B cell (primary cell): ENCODE measurements around the gene COL5A1. TPM values are rescaled to one million over a fixed set of nuclear protein-coding genes. Genes with fewer than 3 reads are reported as not detected.

Experiments used
- ATAC-seq: fragments of 200-7000 bp; cut with Tn5 transposase; one replicate; pipeline ENCODE4 v1.10.0; 2021; ENCODE audit warnings: low read depth, mild to moderate bottlenecking, moderate number of reproducible peaks, moderate library complexity
- CTCF ChIA-PET: fragments of 350-600 bp; sonication (Branson Sonifier 250); formaldehyde crosslinking; loops from one replicate; lab custom pipeline; 2021; ENCODE audit warnings: antibody characterized with exemption, inconsistent platforms; lab: Charles Lee
- POLR2A ChIA-PET: fragments of 350-600 bp; sonication (Branson Sonifier 250); formaldehyde crosslinking; loops from one replicate; lab custom pipeline; 2021; ENCODE audit warnings: antibody characterized with exemption; lab: Charles Lee
- DNase-seq: peaks from one replicate; pipeline ENCODE4 v3.0.0; 2013
- H2AFZ ChIP-seq: 2 replicates; pipeline ENCODE4 v1.6.1; 2012; ENCODE audit warnings: mild to moderate bottlenecking, low read depth, low read length; ENCODE audit not compliant: insufficient read depth, poor library complexity, severe bottlenecking
- H3K27ac ChIP-seq, 2 donors: 1 replicate in 1 of 2; 2 replicates in 1 of 2; pipeline ENCODE4 v1.5.1; 2012 to 2013; ENCODE audit warnings: low read length in 2 of 2, mild to moderate bottlenecking in 2 of 2, moderate library complexity in 1 of 2
- H3K27me3 ChIP-seq, 4 experiments: fragments of 200-600 bp in 1 of 4; sonication (generic) in 1 of 4; replicated peaks in 1 of 4; 1 replicate in 2 of 4; 2 replicates in 2 of 4; pipeline versions ENCODE4 v1.6.1 to v1.7.0; 2013 to 2016; ENCODE audit warnings: low read length in 3 of 4, mild to moderate bottlenecking in 2 of 4, mixed read lengths in 1 of 4, moderate library complexity in 1 of 4; ENCODE audit not compliant: insufficient read depth in 4 of 4, control insufficient read depth in 3 of 4; ENCODE audit errors: control extremely low read depth in 1 of 4
- H3K36me3 ChIP-seq, 2 experiments: replicated peaks in 1 of 2; 1 replicate in 1 of 2; 2 replicates in 1 of 2; pipeline versions ENCODE4 v1.6.1 to v1.7.1; 2013; ENCODE audit warnings: low read length in 1 of 2; ENCODE audit not compliant: insufficient read depth in 2 of 2, control insufficient read depth in 1 of 2; ENCODE audit errors: control extremely low read depth in 1 of 2, extremely low read depth in 1 of 2
- H3K4me1 ChIP-seq, 2 donors: fragments of 200-600 bp in 1 of 2; sonication (generic) in 1 of 2; 1 replicate in 1 of 2; 2 replicates in 1 of 2; pipeline versions ENCODE4 v1.5.1 to v1.6.1; 2013 to 2017; ENCODE audit warnings: low read length in 2 of 2; ENCODE audit not compliant: control insufficient read depth in 2 of 2, insufficient read depth in 2 of 2
- H3K4me2 ChIP-seq: replicated peaks from 2 replicates; pipeline ENCODE3; 2012; ENCODE audit warnings: mild to moderate bottlenecking, low read depth, low read length; ENCODE audit not compliant: poor library complexity, severe bottlenecking
- H3K4me3 ChIP-seq, 5 experiments: fragments of 200-600 bp in 1 of 5; sonication (generic) in 1 of 5; 1 replicate in 3 of 5; 2 replicates in 2 of 5; pipeline versions ENCODE4 v1.5.1 to v1.7.0; 2011 to 2016; ENCODE audit warnings: low read length in 4 of 5, mild to moderate bottlenecking in 4 of 5, low read depth in 2 of 5, control low read depth in 1 of 5, moderate library complexity in 1 of 5; ENCODE audit not compliant: insufficient read depth in 1 of 5; ENCODE audit errors: control extremely low read depth in 1 of 5, extremely low read depth in 1 of 5
- H3K79me2 ChIP-seq: fragments of 200-600 bp; sonication (generic); one replicate; pipeline ENCODE4 v1.6.0; 2016; ENCODE audit warnings: low read length; ENCODE audit not compliant: control insufficient read depth, insufficient read depth
- H3K9ac ChIP-seq: fragments of 200-600 bp; sonication (generic); 2 replicates; pipeline ENCODE4 v1.6.1; 2017; ENCODE audit warnings: mild to moderate bottlenecking, low read length, moderate library complexity
- H3K9me3 ChIP-seq, 3 donors: one replicate each; pipeline versions ENCODE4 v1.6.1 to v1.7.1; 2013; ENCODE audit warnings: low read length in 2 of 3; ENCODE audit not compliant: control insufficient read depth in 2 of 3, insufficient read depth in 1 of 3; ENCODE audit errors: control extremely low read depth in 1 of 3
- H4K20me1 ChIP-seq: 2 replicates; pipeline ENCODE4 v1.6.0; 2012; ENCODE audit warnings: mild to moderate bottlenecking, low read length; ENCODE audit not compliant: insufficient read depth, control insufficient read depth, poor library complexity, severe bottlenecking
- H3K27ac Mint-ChIP-seq: one replicate; pipeline ENCODE4 v1.8.0; 2021; ENCODE audit warnings: mixed read lengths
- H3K27me3 Mint-ChIP-seq: one replicate; pipeline ENCODE4 v1.8.0; 2021; ENCODE audit warnings: mixed read lengths
- H3K4me1 Mint-ChIP-seq: one replicate; pipeline ENCODE4 v1.8.0; 2021; ENCODE audit warnings: mixed read lengths
- H3K4me3 Mint-ChIP-seq: one replicate; pipeline ENCODE4 v1.8.0; 2021; ENCODE audit warnings: mixed read lengths
- H3K9me3 Mint-ChIP-seq: one replicate; pipeline ENCODE4 v1.8.0; 2022; ENCODE audit warnings: mixed read lengths; ENCODE audit not compliant: insufficient read depth
- EZH2 ChIP-seq: IDR thresholded peaks from 2 replicates; pipeline ENCODE4 v1.6.1; 2012; ENCODE audit warnings: borderline replicate concordance, low read depth, mild to moderate bottlenecking, moderate library complexity, low read length; ENCODE audit not compliant: insufficient read depth, poor library complexity, severe bottlenecking
- WGBS: methylation state at CpG from one replicate; pipeline ENCODE4 v1.1.5; 2013; ENCODE audit warnings: missing lambda C conversion rate; ENCODE audit not compliant: insufficient coverage; 5-methylcytosine and 5-hydroxymethylcytosine counted together
- intact Hi-C: fragments of 100-400 bp; cut with micrococcal nuclease; formaldehyde crosslinking; loops from one replicate; pipeline ENCODE4 v1.10.0; 2022
- polyA minus RNA-seq: library from RNA; depleted of rRNA, polyadenylated mRNA; stranded (reverse); fragments of >200 nt; gene quantifications from 2 replicates; pipeline ENCODE4 v1.2.3, GENCODE V29; 2012
- polyA plus RNA-seq: library from polyadenylated mRNA; depleted of rRNA; stranded (reverse); fragments of >200 nt; gene quantifications from 2 replicates; pipeline ENCODE4 v1.2.3, GENCODE V29; 2012
- total RNA-seq, 2 donors: library from RNA; stranded (reverse); fragments of 120-200 nt in 1 of 2; gene quantifications; 1 replicate in 1 of 2; 2 replicates in 1 of 2; pipeline versions ENCODE4 v1.2.3 to v1.2.4, GENCODE V29; 2013 to 2022
- TF ChIP-seq, protein P1 (sequence below): fragments of 200-600 bp; IDR thresholded peaks from one replicate; pipeline ENCODE4 v1.8.0; 2022; ENCODE audit warnings: antibody characterized with exemption, mild to moderate bottlenecking

COL5A1 gene
- total RNA-seq (not detected in 2 replicates), polyA plus RNA-seq (0.06 and 0.37 TPM in 2 replicates), polyA minus RNA-seq (0.09 and 0.43 TPM in 2 replicates)
- 5.5 TPM for total RNA-seq (2013)

DNA sequence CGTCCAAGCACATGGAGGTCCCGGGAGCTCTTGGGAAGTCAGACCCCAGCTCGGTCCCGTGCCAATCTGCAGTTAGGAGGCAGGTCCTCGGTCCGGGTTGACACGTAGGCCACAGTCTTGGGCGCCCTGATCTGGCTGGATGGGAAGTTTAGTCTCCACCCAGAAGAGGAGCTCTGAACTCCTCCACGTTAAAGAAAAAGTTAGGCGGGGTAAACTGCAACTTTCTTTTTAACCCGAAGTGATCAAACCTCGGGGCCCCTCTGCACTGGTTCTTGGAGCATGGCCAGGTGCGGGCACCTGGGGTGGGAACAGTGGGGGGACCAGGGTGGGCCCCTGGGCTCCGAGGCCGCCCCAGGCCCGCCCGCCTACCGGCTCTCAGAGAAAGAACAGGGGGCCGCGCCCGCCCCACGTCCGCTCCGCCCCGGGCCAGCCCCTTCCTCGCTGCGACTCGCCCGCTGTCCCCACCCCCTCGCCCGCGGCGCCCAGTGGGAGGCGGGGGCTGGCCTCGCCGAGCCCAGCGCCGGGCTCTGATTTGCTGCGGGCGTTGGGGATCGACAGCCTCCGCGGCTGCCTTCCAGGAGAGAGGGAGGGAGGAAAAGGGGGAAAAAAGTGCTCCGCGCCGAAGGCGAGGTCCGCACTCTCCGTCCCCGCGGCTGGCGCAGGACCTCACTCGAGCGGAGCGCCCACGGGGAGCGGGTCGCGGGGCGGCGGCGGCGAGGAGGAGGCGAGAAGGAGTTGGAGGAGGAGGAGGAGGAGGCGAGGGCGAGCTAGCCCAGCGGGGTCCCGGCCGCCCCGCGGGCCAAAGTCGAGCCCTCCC, at the start of gene COL5A1:
Gene COL5A1, plus strand, starts transcription at position 631 of the 817 bp plus-strand sequence. CDS start 385 bp downstream, outside the sequence.
- TF ChIP-seq EZH2, result no peak
- TF ChIP-seq, protein P1, sequence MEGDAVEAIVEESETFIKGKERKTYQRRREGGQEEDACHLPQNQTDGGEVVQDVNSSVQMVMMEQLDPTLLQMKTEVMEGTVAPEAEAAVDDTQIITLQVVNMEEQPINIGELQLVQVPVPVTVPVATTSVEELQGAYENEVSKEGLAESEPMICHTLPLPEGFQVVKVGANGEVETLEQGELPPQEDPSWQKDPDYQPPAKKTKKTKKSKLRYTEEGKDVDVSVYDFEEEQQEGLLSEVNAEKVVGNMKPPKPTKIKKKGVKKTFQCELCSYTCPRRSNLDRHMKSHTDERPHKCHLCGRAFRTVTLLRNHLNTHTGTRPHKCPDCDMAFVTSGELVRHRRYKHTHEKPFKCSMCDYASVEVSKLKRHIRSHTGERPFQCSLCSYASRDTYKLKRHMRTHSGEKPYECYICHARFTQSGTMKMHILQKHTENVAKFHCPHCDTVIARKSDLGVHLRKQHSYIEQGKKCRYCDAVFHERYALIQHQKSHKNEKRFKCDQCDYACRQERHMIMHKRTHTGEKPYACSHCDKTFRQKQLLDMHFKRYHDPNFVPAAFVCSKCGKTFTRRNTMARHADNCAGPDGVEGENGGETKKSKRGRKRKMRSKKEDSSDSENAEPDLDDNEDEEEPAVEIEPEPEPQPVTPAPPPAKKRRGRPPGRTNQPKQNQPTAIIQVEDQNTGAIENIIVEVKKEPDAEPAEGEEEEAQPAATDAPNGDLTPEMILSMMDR, result no peak
- intact Hi-C loops, result no loop called here
- peak within 1 kb of the TSS; percentile 58 for H2AFZ ChIP-seq
- no peaks in the 10 kb centered on the region for H4K20me1 ChIP-seq
- ChIA-PET CTCF (no interaction called here), POLR2A (no interaction called here)
- peaks cover 0 to 4% of the 10 kb centered on the region in 2 donors for H3K4me1 ChIP-seq
- H3K4me2 ChIP-seq, result peak within 1 kb of the TSS; percentile 73
- H3K9me3 ChIP-seq, result peaks cover 0 to 3% (median 0%) of the 10 kb centered on the region in 3 donors
- no peak within 1 kb of the TSS for H3K27ac ChIP-seq
- Mint-ChIP-seq H3K4me3 (peak within 1 kb of the TSS; percentile 49), H3K27ac (no peak within 1 kb of the TSS), H3K9me3 (no peaks in the 10 kb centered on the region), H3K4me1 (peaks cover 6% of the 10 kb centered on the region), H3K27me3 (peaks cover 17% of the 10 kb centered on the region)
- H3K4me3 ChIP-seq, result peak within 1 kb of the TSS in 3 of 5 experiments; percentile 29 to 49 (median 38)
- ATAC-seq, result peak; percentile 76
- H3K36me3 ChIP-seq, result no peaks in the 10 kb centered on the region
- no peaks in the 10 kb centered on the region for H3K79me2 ChIP-seq
- WGBS, result 3% methylated on average over 71 of the region's 72 CpGs
- peaks cover 0 to 22% (median 3%) of the 10 kb centered on the region in 4 experiments for H3K27me3 ChIP-seq
- H3K9ac ChIP-seq, result peak within 1 kb of the TSS; percentile 48
- peak; percentile 38 for DNase-seq
